Natural killer cell (primary cell): ENCODE results near the gene MLST8. TPM values are rescaled to one million over a fixed set of nuclear protein-coding genes. Genes with fewer than 3 reads are reported as not detected.

Experiments
- ATAC-seq, 3 donors: fragments of 150-1000 bp in 2 of 3; fragments of 200-7000 bp in 1 of 3; cut with Tn5 transposase; 1 replicate in 1 of 3; 2 replicates in 2 of 3; pipeline ENCODE4 v1.10.0; 2021; ENCODE audit warnings: mild to moderate bottlenecking in 2 of 3, moderate library complexity in 2 of 3
- DNase-seq, 2 donors: peaks; one replicate each; pipeline versions ENCODE4 v3.0.0 to v3.0.0-alpha.2; 2013 to 2021; ENCODE audit warnings: mixed read lengths in 1 of 2
- H3K27ac ChIP-seq: one replicate; pipeline ENCODE4 v1.5.1; 2013; ENCODE audit warnings: mild to moderate bottlenecking, low read length
- H3K27me3 ChIP-seq: one replicate; pipeline ENCODE4 v1.6.1; 2013; ENCODE audit warnings: low read length; ENCODE audit not compliant: control insufficient read depth, insufficient read depth
- H3K36me3 ChIP-seq: one replicate; pipeline ENCODE4 v1.6.1; 2013; ENCODE audit warnings: low read length; ENCODE audit not compliant: control insufficient read depth, insufficient read depth
- H3K4me1 ChIP-seq: one replicate; pipeline ENCODE4 v1.6.1; 2013; ENCODE audit warnings: low read length; ENCODE audit not compliant: control insufficient read depth, insufficient read depth
- H3K4me3 ChIP-seq: one replicate; pipeline ENCODE4 v1.5.1; 2013; ENCODE audit warnings: low read length
- H3K9me3 ChIP-seq: one replicate; pipeline ENCODE4 v1.6.1; 2013; ENCODE audit warnings: low read length; ENCODE audit not compliant: control insufficient read depth, insufficient read depth
- H3K27ac Mint-ChIP-seq, 2 donors: one replicate each; pipeline ENCODE4 v1.8.0; 2022; ENCODE audit warnings: mild to moderate bottlenecking in 2 of 2, mixed read lengths in 2 of 2, moderate library complexity in 1 of 2
- H3K27me3 Mint-ChIP-seq, 2 donors: one replicate each; pipeline ENCODE4 v1.8.0; 2022; ENCODE audit warnings: low read depth in 2 of 2, mixed read lengths in 2 of 2
- H3K36me3 Mint-ChIP-seq: one replicate; pipeline ENCODE4 v1.8.0; 2022; ENCODE audit warnings: mixed read lengths
- H3K4me1 Mint-ChIP-seq, 2 donors: one replicate each; pipeline ENCODE4 v1.8.0; 2022; ENCODE audit warnings: mixed read lengths in 2 of 2
- H3K4me3 Mint-ChIP-seq: one replicate; pipeline ENCODE4 v1.8.0; 2022; ENCODE audit warnings: mild to moderate bottlenecking, moderate library complexity, mixed read lengths
- H3K9me3 Mint-ChIP-seq, 2 donors: one replicate each; pipeline ENCODE4 v1.8.0; 2022; ENCODE audit warnings: mixed read lengths in 2 of 2
- CTCF ChIP-seq: fragments of 200-600 bp; IDR thresholded peaks from one replicate; pipeline ENCODE4 v1.8.0; 2022; ENCODE audit warnings: antibody characterized with exemption
- WGBS: methylation state at CpG from one replicate; pipeline ENCODE4 v1.1.7; 2013; ENCODE audit warnings: missing lambda C conversion rate; ENCODE audit not compliant: insufficient coverage; 5-methylcytosine and 5-hydroxymethylcytosine counted together
- intact Hi-C: fragments of 100-400 bp; cut with micrococcal nuclease; formaldehyde crosslinking; loops from one replicate; pipeline ENCODE4 v1.14.2; 2022
- total RNA-seq, 4 donors: library from RNA; stranded (reverse); fragments of 120-200 nt in 1 of 4; gene quantifications; one replicate each; pipeline versions ENCODE4 v1.2.3 to v1.2.4, GENCODE V29; 2013 to 2022

MLST8 gene
- total RNA-seq, 3 donors from 2014 or later (not counting 1 experiment from before 2014, with no cell fraction given): 19.7 to 30.2 (median 27.8) TPM

- ATAC-seq (peak in 1 of 3 donors; percentile 24), DNase-seq (no peak)
- H3K27me3 ChIP-seq: peaks cover 6% of the 10 kb centered on the region
- peaks cover 13% of the 10 kb centered on the region for H3K4me1 ChIP-seq
- Mint-ChIP-seq H3K9me3 (no peaks in the 10 kb centered on the region), H3K27me3 (no peaks in the 10 kb centered on the region), H3K27ac (no peak within 1 kb of the TSS), H3K4me1 (no peaks in the 10 kb centered on the region), H3K4me3 (no peak within 1 kb of the TSS), H3K36me3 (no peaks in the 10 kb centered on the region)
- TF ChIP-seq CTCF: no peak
- H3K27ac ChIP-seq: no peak within 1 kb of the TSS
- no peak within 1 kb of the TSS for H3K4me3 ChIP-seq
- 19% methylated on average over 64 of the region's 64 CpGs for WGBS
- H3K9me3 ChIP-seq: no peaks in the 10 kb centered on the region
- intact Hi-C loops: no loop called here
- peaks cover 37% of the 10 kb centered on the region for H3K36me3 ChIP-seq
These were observed 31.3 kb downstream of the MLST8 start, which contains the start of gene DNASE1L2 for GRCh38 chr16:2236337-2237101. DNASE1L2 (plus strand) TSS chr16:2236444; CDS start chr16:2236817, 373 bp downstream.

GRCh38 chr16:2237102-2237482 is 31.8 kb downstream of the MLST8 start:
- Histone ChIP-seq H3K9me3 (no peaks in the 10 kb centered on the region), H3K4me1 (peaks cover 13% of the 10 kb centered on the region), H3K27me3 (peaks cover 6% of the 10 kb centered on the region), H3K4me3 (no peak overlapping the region), H3K27ac (no peak overlapping the region), H3K36me3 (peaks cover 32% of the 10 kb centered on the region)
- no peak for TF ChIP-seq CTCF
- ATAC-seq: peak in 1 of 3 donors; percentile 8
- Mint-ChIP-seq H3K4me1 (no peaks in the 10 kb centered on the region), H3K36me3 (no peaks in the 10 kb centered on the region), H3K27me3 (no peaks in the 10 kb centered on the region), H3K4me3 (no peak overlapping the region), H3K9me3 (no peaks in the 10 kb centered on the region), H3K27ac (no peak overlapping the region)
- intact Hi-C loops: no loop called here
- WGBS: 11% methylated on average over 40 of the region's 40 CpGs
- DNase-seq: no peak

GRCh38 chr16:2237493-2238149 is 32.4 kb downstream of the MLST8 start:
- H3K36me3 Mint-ChIP-seq: no peaks in the 10 kb centered on the region
- no peak for TF ChIP-seq CTCF
- no peak overlapping the region for H3K4me3 Mint-ChIP-seq
- no peaks in the 10 kb centered on the region for H3K9me3 Mint-ChIP-seq
- Histone ChIP-seq H3K36me3 (peaks cover 33% of the 10 kb centered on the region), H3K27ac (no peak overlapping the region), H3K4me3 (no peak overlapping the region), H3K9me3 (no peaks in the 10 kb centered on the region), H3K4me1 (peaks cover 13% of the 10 kb centered on the region), H3K27me3 (peaks cover 6% of the 10 kb centered on the region)
- intact Hi-C loops: no loop called here
- no peaks in the 10 kb centered on the region for H3K4me1 Mint-ChIP-seq
- ATAC-seq (no peak), DNase-seq (no peak)
- no peaks in the 10 kb centered on the region for H3K27me3 Mint-ChIP-seq
- H3K27ac Mint-ChIP-seq: no peak overlapping the region
- WGBS: 24% methylated on average over 65 of the region's 65 CpGs
